H1 (cell line): ENCODE measurements around the gene SYNPR. TPM values are rescaled to one million over a fixed set of nuclear protein-coding genes. Genes with fewer than 3 reads are reported as not detected.

Experiments
- CTCF ChIA-PET: fragments of 300-600 bp; sonication (Branson Sonifier 250); formaldehyde crosslinking; loops from one replicate; lab custom pipeline; 2021; ENCODE audit not compliant: partially characterized antibody; lab: Charles Lee
- POLR2A ChIA-PET: fragments of 300-600 bp; sonication (Branson Sonifier 250); formaldehyde crosslinking; loops from one replicate; lab custom pipeline; 2021; ENCODE audit warnings: inconsistent platforms; ENCODE audit not compliant: partially characterized antibody; lab: Charles Lee
- DNase-seq, 2 experiments: peaks; one replicate each; pipeline versions ENCODE4 v3.0.0 to v3.0.0-alpha.2; 2010 to 2022; ENCODE audit warnings: low spot score in 2 of 2, low read depth in 1 of 2, mixed read lengths in 1 of 2
- FAIRE-seq: peaks from 2 replicates; lab custom pipeline; 2011; peaks lifted over from hg19 to GRCh38; lab: Jason Lieb, UNC
- H2AFZ ChIP-seq: 2 replicates; pipeline ENCODE4 v1.8.1; 2012; ENCODE audit warnings: low read length, inconsistent platforms
- H2AK5ac ChIP-seq: 2 replicates; pipeline ENCODE4 v1.6.1; 2013; ENCODE audit warnings: low read depth, low read length
- H2BK120ac ChIP-seq: replicated peaks from 2 replicates; pipeline ENCODE3; 2013; ENCODE audit warnings: low read depth, low read length, inconsistent platforms
- H2BK12ac ChIP-seq: 2 replicates; pipeline ENCODE4 v1.6.1; 2013; ENCODE audit warnings: low read depth, low read length
- H2BK15ac ChIP-seq: 2 replicates; pipeline ENCODE4 v1.6.1; 2013; ENCODE audit warnings: low read length
- H2BK20ac ChIP-seq: 2 replicates; pipeline ENCODE4 v1.6.1; 2013; ENCODE audit warnings: low read length
- H2BK5ac ChIP-seq: 2 replicates; pipeline ENCODE4 v1.6.1; 2013; ENCODE audit warnings: low read depth, low read length
- H3K14ac ChIP-seq: 2 replicates; pipeline ENCODE4 v1.6.1; 2013; ENCODE audit warnings: inconsistent platforms; ENCODE audit not compliant: insufficient read length
- H3K18ac ChIP-seq: 2 replicates; pipeline ENCODE4 v1.6.1; 2013; ENCODE audit warnings: low read length; ENCODE audit errors: extremely low read depth
- H3K23ac ChIP-seq: 2 replicates; pipeline ENCODE4 v1.6.1; 2013; ENCODE audit warnings: inconsistent platforms; ENCODE audit not compliant: insufficient read length
- H3K23me2 ChIP-seq: 2 replicates; pipeline ENCODE4 v1.6.1; 2013; ENCODE audit warnings: low read depth, low read length
- H3K27ac ChIP-seq: 2 replicates; pipeline ENCODE4 v1.6.1; 2011; ENCODE audit warnings: low read depth, low read length, inconsistent platforms
- H3K27me3 ChIP-seq, 4 experiments: replicated peaks in 1 of 4; 1 replicate in 1 of 4; 2 replicates in 3 of 4; pipeline versions ENCODE4 v1.6.1 to v1.8.1; 2011 to 2013; ENCODE audit warnings: low read length in 3 of 4, mild to moderate bottlenecking in 3 of 4, inconsistent platforms in 2 of 4, mixed read lengths in 2 of 4, moderate library complexity in 1 of 4; ENCODE audit not compliant: control insufficient read depth in 3 of 4, insufficient read depth in 3 of 4; ENCODE audit errors: extremely low read depth in 1 of 4
- H3K36me3 ChIP-seq, 4 experiments: 2 replicates each; pipeline versions ENCODE4 v1.6.1 to v1.8.1; 2011 to 2013; ENCODE audit warnings: mild to moderate bottlenecking in 4 of 4, low read length in 3 of 4, moderate library complexity in 2 of 4, control low read depth in 1 of 4, inconsistent platforms in 1 of 4; ENCODE audit not compliant: insufficient read depth in 4 of 4, control insufficient read depth in 2 of 4
- H3K4ac ChIP-seq: replicated peaks from 2 replicates; pipeline ENCODE3; 2013; ENCODE audit warnings: low read length, low read depth, mixed read lengths, inconsistent platforms; ENCODE audit not compliant: insufficient read length
- H3K4me1 ChIP-seq, 4 experiments: replicated peaks in 1 of 4; 1 replicate in 1 of 4; 2 replicates in 3 of 4; pipeline versions ENCODE4 v1.6.1 to v1.8.1; 2011 to 2013; ENCODE audit warnings: low read length in 3 of 4, inconsistent platforms in 2 of 4, mixed read lengths in 1 of 4; ENCODE audit not compliant: insufficient read depth in 4 of 4, control insufficient read depth in 3 of 4
- H3K4me2 ChIP-seq, 2 experiments: 2 replicates each; pipeline versions ENCODE4 v1.6.1 to v1.8.1; 2011 to 2013; ENCODE audit warnings: low read depth in 2 of 2, low read length in 2 of 2, control low read depth in 1 of 2, inconsistent platforms in 1 of 2, mild to moderate bottlenecking in 1 of 2; ENCODE audit not compliant: insufficient read depth in 1 of 2
- H3K4me3 ChIP-seq, 4 experiments: fragments of 200-600, 300-600 bp in 1 of 4; sonication (generic), shearing (Covaris generic), sonication (Bioruptor Twin) in 1 of 4; 2 replicates each; pipeline versions ENCODE4 v1.5.1 to v1.8.1; 2011 to 2016; ENCODE audit warnings: low read length in 4 of 4, low read depth in 3 of 4, control low read depth in 2 of 4, inconsistent platforms in 2 of 4, mild to moderate bottlenecking in 2 of 4, mixed read lengths in 1 of 4, moderate library complexity in 1 of 4; ENCODE audit not compliant: insufficient read depth in 2 of 4; ENCODE audit errors: extremely low read depth in 1 of 4
- H3K56ac ChIP-seq: replicated peaks from 2 replicates; pipeline ENCODE3; 2013; ENCODE audit warnings: low read depth, mild to moderate bottlenecking, mixed read lengths, low read length, inconsistent platforms; ENCODE audit not compliant: insufficient read length
- H3K79me1 ChIP-seq: 2 replicates; pipeline ENCODE4 v1.6.1; 2013; ENCODE audit warnings: low read depth, low read length, control low read depth
- H3K79me2 ChIP-seq, 2 experiments: 2 replicates each; pipeline versions ENCODE4 v1.6.1 to v1.8.1; 2012 to 2013; ENCODE audit warnings: low read length in 2 of 2, mild to moderate bottlenecking in 2 of 2, inconsistent platforms in 1 of 2; ENCODE audit not compliant: insufficient read depth in 2 of 2, control insufficient read depth in 1 of 2
- H3K9ac ChIP-seq, 4 experiments: replicated peaks in 1 of 4; 1 replicate in 1 of 4; 2 replicates in 3 of 4; pipeline versions ENCODE4 v1.6.1 to v1.8.1; 2011 to 2013; ENCODE audit warnings: low read depth in 3 of 4, low read length in 3 of 4, control low read depth in 2 of 4, mild to moderate bottlenecking in 2 of 4, moderate library complexity in 2 of 4, inconsistent platforms in 1 of 4; ENCODE audit errors: extremely low read depth in 1 of 4
- H3K9me3 ChIP-seq, 2 experiments: 2 replicates each; pipeline versions ENCODE4 v1.6.1 to v1.8.1; 2012 to 2013; ENCODE audit warnings: mild to moderate bottlenecking in 2 of 2, moderate library complexity in 2 of 2, control low read depth in 1 of 2, inconsistent platforms in 1 of 2, low read depth in 1 of 2, low read length in 1 of 2, mixed read lengths in 1 of 2; ENCODE audit not compliant: insufficient read depth in 2 of 2
- H4K20me1 ChIP-seq, 2 experiments: replicated peaks in 1 of 2; 2 replicates each; pipeline versions ENCODE3 to v1.8.1; 2011 to 2013; ENCODE audit warnings: inconsistent platforms in 2 of 2, low read length in 2 of 2, mild to moderate bottlenecking in 1 of 2; ENCODE audit not compliant: insufficient read depth in 2 of 2, control insufficient read depth in 1 of 2
- H4K5ac ChIP-seq: 2 replicates; pipeline ENCODE4 v1.6.1; 2013; ENCODE audit warnings: low read length, low read depth, mixed read lengths, inconsistent platforms; ENCODE audit not compliant: insufficient read length
- H4K8ac ChIP-seq: 2 replicates; pipeline ENCODE4 v1.8.0; 2013; ENCODE audit warnings: mild to moderate bottlenecking, moderate library complexity, low read length, inconsistent platforms; ENCODE audit not compliant: insufficient read depth; ENCODE audit errors: extremely low read depth
- H4K91ac ChIP-seq: replicated peaks from 2 replicates; pipeline ENCODE3; 2013; ENCODE audit warnings: low read length, mixed read lengths, inconsistent platforms; ENCODE audit not compliant: insufficient read length
- CTCF ChIP-seq, 3 experiments: IDR thresholded peaks; 1 replicate in 2 of 3; 2 replicates in 1 of 3; pipeline versions ENCODE4 v1.5.1 to v1.6.1; 2011; ENCODE audit warnings: low read length in 3 of 3, mild to moderate bottlenecking in 3 of 3, inconsistent platforms in 2 of 3, low read depth in 1 of 3, moderate library complexity in 1 of 3; ENCODE audit not compliant: insufficient read depth in 1 of 3; ENCODE audit errors: control extremely low read depth in 1 of 3
- EP300 ChIP-seq, 2 experiments: IDR thresholded peaks; 1 replicate in 1 of 2; 2 replicates in 1 of 2; pipeline ENCODE4 v1.6.1; 2011 to 2012; ENCODE audit warnings: low read depth in 2 of 2, low read length in 2 of 2, mild to moderate bottlenecking in 2 of 2, borderline replicate concordance in 1 of 2, inconsistent platforms in 1 of 2, moderate library complexity in 1 of 2
- GABPA ChIP-seq: IDR thresholded peaks from 2 replicates; pipeline ENCODE4 v1.6.1; 2011; ENCODE audit warnings: mild to moderate bottlenecking, low read length, moderate library complexity, borderline replicate concordance; ENCODE audit not compliant: insufficient read depth
- JUN ChIP-seq: IDR thresholded peaks from 2 replicates; pipeline ENCODE4 v1.6.1; 2011; ENCODE audit warnings: low read depth, mild to moderate bottlenecking, improper control_type of control experiment, low read length
- KDM1A ChIP-seq: fragments of 200-600, 300-600 bp; sonication (generic); IDR thresholded peaks from 2 replicates; pipeline ENCODE4 v1.7.1; 2016; ENCODE audit warnings: mild to moderate bottlenecking, low read length, borderline replicate concordance
- POLR2A ChIP-seq, 2 experiments: IDR thresholded peaks; 1 replicate in 1 of 2; 2 replicates in 1 of 2; pipeline ENCODE4 v1.6.1; 2011; ENCODE audit warnings: low read depth in 2 of 2, low read length in 2 of 2, mild to moderate bottlenecking in 2 of 2; ENCODE audit errors: control extremely low read depth in 1 of 2
- SP1 ChIP-seq: IDR thresholded peaks from 2 replicates; pipeline ENCODE4 v1.6.1; 2011; ENCODE audit warnings: low read depth, low read length
- USF2 ChIP-seq: IDR thresholded peaks from 2 replicates; pipeline ENCODE4 v1.6.1; 2011; ENCODE audit warnings: low read length, improper control_type of control experiment
- YY1 ChIP-seq: IDR thresholded peaks from 2 replicates; pipeline ENCODE4 v1.6.1; 2011; ENCODE audit warnings: low read depth, mild to moderate bottlenecking, low read length
- WGBS, 2 experiments: shearing (Covaris generic) in 1 of 2; methylation state at CpG; one replicate each; pipeline versions ENCODE4 v1.1.6 to v1.1.7; 2013 to 2015; ENCODE audit warnings: low lambda C conversion rate in 2 of 2, mixed read lengths in 2 of 2, inconsistent platforms in 1 of 2, low coverage in 1 of 2, missing lambda C conversion rate in 1 of 2; ENCODE audit not compliant: insufficient replicate concordance in 2 of 2, insufficient coverage in 1 of 2, insufficient read length in 1 of 2; ENCODE audit errors: extremely low coverage in 1 of 2, missing lambda C conversion rate in 1 of 2; 5-methylcytosine and 5-hydroxymethylcytosine counted together
- polyA plus RNA-seq, 7 experiments: library from polyadenylated mRNA; depleted of rRNA in 3 of 7; stranded (reverse) in 5 of 7; unstranded in 2 of 7; fragments of >200 nt in 5 of 7; fragments of 200-250 nt in 2 of 7; gene quantifications; 1 replicate in 5 of 7; 2 replicates in 1 of 7; 4 replicates in 1 of 7; pipeline versions ENCODE4 v1.2.1 to v1.2.3, GENCODE V29; 2011 to 2013; ENCODE audit warnings: missing spikeins in 2 of 7, mixed read lengths in 2 of 7
- total RNA-seq: library from RNA; stranded (reverse); fragmentation: NEBNext Ultra II Directional; extraction: Animal tissue kit (Norgen Biotek cat#: 25700); gene quantifications from 2 replicates; pipeline ENCODE4 v1.2.1, GENCODE V29; 2021
- TF ChIP-seq, protein P1 (sequence below): IDR thresholded peaks from 2 replicates; pipeline ENCODE4 v1.6.1; 2012; ENCODE audit warnings: inconsistent platforms

The SYNPR gene
- total and polyA plus RNA-seq, 2 of the 8 experiments (the other 6 are each of a cell fraction or from before 2014, with no cell fraction given) = 0.39 to 0.99 TPM

DNA sequence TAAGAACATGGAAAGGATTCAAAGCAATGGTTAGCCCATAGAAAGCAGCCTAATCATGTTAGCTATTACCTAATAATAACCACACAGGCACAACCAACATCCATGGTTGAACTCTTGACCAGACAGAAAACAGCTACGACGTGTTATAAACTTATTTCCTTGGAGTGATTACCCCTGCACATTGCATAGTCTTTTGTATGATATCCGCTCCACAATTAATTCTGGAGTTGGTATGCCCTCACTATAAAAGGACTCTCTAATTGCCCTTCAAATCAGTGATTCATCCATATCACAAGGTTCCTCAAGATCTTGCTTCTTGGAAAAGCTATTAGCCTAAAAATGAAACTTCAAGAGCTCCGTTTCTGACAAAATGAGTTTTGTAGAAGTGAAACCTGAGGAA is 117.9 kb downstream of the SYNPR start:
- Histone ChIP-seq H3K4me2 (no peak overlapping the region), H3K27me3 (no peaks in the 10 kb centered on the region), H3K4me3 (no peak overlapping the region), H2BK20ac (no peak overlapping the region), H2AFZ (no peak overlapping the region), H3K23me2 (no peaks in the 10 kb centered on the region), H3K79me1 (no peaks in the 10 kb centered on the region), H3K14ac (no peak overlapping the region), H2AK5ac (no peak overlapping the region), H2BK120ac (no peak overlapping the region), H3K9me3 (no peaks in the 10 kb centered on the region), H2BK12ac (no peak overlapping the region), H2BK5ac (no peak overlapping the region), H4K5ac (no peak overlapping the region), H3K79me2 (no peaks in the 10 kb centered on the region), H3K23ac (no peak overlapping the region), H4K20me1 (no peaks in the 10 kb centered on the region), H4K8ac (no peak overlapping the region), H3K56ac (no peak overlapping the region), H4K91ac (no peak overlapping the region), H3K27ac (no peak overlapping the region), H3K4me1 (no peaks in the 10 kb centered on the region), H3K4ac (no peak overlapping the region), H3K9ac (no peak overlapping the region), H2BK15ac (no peak overlapping the region), H3K36me3 (no peaks in the 10 kb centered on the region), H3K18ac (no peak overlapping the region)
- ChIA-PET CTCF (interaction anchor here (0.9 to 1.5 kb wide), 2 partner anchors 30 to 44 kb away, joined by 5 to 6 read pairs; no protein-coding TSS in a partner anchor), POLR2A (no interaction called here)
- TF ChIP-seq SP1 = no peak
- TF ChIP-seq GABPA = no peak
- TF ChIP-seq KDM1A = no peak
- no peak for TF ChIP-seq CTCF (IDR thresholded peaks at IDR 0.05; ENCODE audit: control extremely low read depth in 1 of 3, insufficient read depth in 1 of 3, low read depth in 1 of 3, low read length in 3 of 3)
- no peak for TF ChIP-seq YY1
- TF ChIP-seq, protein P1, sequence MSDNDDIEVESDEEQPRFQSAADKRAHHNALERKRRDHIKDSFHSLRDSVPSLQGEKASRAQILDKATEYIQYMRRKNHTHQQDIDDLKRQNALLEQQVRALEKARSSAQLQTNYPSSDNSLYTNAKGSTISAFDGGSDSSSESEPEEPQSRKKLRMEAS = no peak
- no peak for TF ChIP-seq EP300 (IDR thresholded peaks at IDR 0.05; ENCODE audit: borderline replicate concordance in 1 of 2, low read depth in 2 of 2, low read length in 2 of 2)
- no peak for TF ChIP-seq JUN
- no peak for TF ChIP-seq POLR2A (IDR thresholded peaks at IDR 0.05; ENCODE audit: control extremely low read depth in 1 of 2, low read depth in 2 of 2, low read length in 2 of 2)
- no peak for TF ChIP-seq USF2
- FAIRE-seq (no peak), DNase-seq (no peak)
- WGBS, 2 experiments = 93% methylated on average over 4 of the region's 4 CpGs; no CpG with 5 or more reads in 1 of the 2 experiments
